ENCODE data around the gene BCLAF3. TPM values are rescaled to one million over a fixed set of nuclear protein-coding genes. Genes with fewer than 3 reads are reported as not detected.
A peak's percentile ranks its signal among the peaks of the same experiment; 100 is the strongest.

Gene BCLAF3
- total and polyA plus RNA-seq, 2 experiments from 2014 or later: 6.6 to 7.0 TPM

DNA sequence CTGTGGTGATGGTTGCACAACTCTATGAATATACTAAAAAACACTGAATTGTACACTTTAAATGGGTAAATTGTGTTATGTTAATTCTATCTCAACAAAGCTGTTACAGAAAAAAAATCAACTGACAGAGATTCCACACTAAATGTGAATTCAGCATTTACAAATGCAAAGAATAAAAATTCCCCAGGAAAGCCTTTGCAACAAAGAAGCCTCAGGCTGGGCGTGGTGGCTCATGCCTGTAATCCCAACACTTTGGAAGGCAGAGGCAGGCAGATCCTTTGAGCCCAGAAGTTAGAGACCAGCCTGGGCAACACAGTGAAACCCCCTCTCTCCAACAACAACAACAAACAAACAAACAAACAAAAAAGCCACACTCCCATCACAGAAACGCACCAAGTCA, 8.9 kb downstream of the BCLAF3 start:
- no peak overlapping the region for H3K4me3 ChIP-seq
- no peak overlapping the region for H2AFZ ChIP-seq
- no peak for DNase-seq (ENCODE audit: low spot score)
- H3K4me1 ChIP-seq (ENCODE audit: insufficient read depth): no peaks in the 10 kb centered on the region
- H3K4me2 ChIP-seq: no peak overlapping the region
- no peaks in the 10 kb centered on the region for H3K36me3 ChIP-seq (replicated peaks; ENCODE audit: insufficient read depth, low read depth)
- H3K27me3 ChIP-seq: no peaks in the 10 kb centered on the region
- no peak overlapping the region for H3K27ac ChIP-seq
- TF ChIP-seq, protein P1, sequence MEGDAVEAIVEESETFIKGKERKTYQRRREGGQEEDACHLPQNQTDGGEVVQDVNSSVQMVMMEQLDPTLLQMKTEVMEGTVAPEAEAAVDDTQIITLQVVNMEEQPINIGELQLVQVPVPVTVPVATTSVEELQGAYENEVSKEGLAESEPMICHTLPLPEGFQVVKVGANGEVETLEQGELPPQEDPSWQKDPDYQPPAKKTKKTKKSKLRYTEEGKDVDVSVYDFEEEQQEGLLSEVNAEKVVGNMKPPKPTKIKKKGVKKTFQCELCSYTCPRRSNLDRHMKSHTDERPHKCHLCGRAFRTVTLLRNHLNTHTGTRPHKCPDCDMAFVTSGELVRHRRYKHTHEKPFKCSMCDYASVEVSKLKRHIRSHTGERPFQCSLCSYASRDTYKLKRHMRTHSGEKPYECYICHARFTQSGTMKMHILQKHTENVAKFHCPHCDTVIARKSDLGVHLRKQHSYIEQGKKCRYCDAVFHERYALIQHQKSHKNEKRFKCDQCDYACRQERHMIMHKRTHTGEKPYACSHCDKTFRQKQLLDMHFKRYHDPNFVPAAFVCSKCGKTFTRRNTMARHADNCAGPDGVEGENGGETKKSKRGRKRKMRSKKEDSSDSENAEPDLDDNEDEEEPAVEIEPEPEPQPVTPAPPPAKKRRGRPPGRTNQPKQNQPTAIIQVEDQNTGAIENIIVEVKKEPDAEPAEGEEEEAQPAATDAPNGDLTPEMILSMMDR (IDR thresholded peaks at IDR 0.05; ENCODE audit: poor library complexity): no peak
- no peak for TF ChIP-seq EZH2 (IDR thresholded peaks at IDR 0.05; ENCODE audit: borderline replicate concordance)
- TF ChIP-seq EZH2phosphoT487 (IDR thresholded peaks at IDR 0.05; ENCODE audit: low read depth, severe bottlenecking, unreplicated experiment): no peak
- H3K79me2 ChIP-seq: peaks cover 29% of the 10 kb centered on the region
- H3K9me2 ChIP-seq (replicated peaks; ENCODE audit: insufficient read depth): no peaks in the 10 kb centered on the region
- no peaks in the 10 kb centered on the region for H3K9me3 ChIP-seq (ENCODE audit: low read depth)
- H4K20me1 ChIP-seq (ENCODE audit: insufficient read depth, poor library complexity, severe bottlenecking): no peaks in the 10 kb centered on the region
- WGBS (ENCODE audit: low lambda C conversion rate, missing lambda C conversion rate): 67% methylated on average over 2 of the region's 2 CpGs

- Histone ChIP-seq H3K4me2 (no peak overlapping the region), H3K79me2 (peaks cover 11% of the 10 kb centered on the region), H3K4me3 (no peak overlapping the region), H3K9me3 (ENCODE audit: low read depth) (no peaks in the 10 kb centered on the region), H3K27me3 (no peaks in the 10 kb centered on the region), H3K4me1 (ENCODE audit: insufficient read depth) (peaks cover 4% of the 10 kb centered on the region), H3K36me3 (replicated peaks; ENCODE audit: insufficient read depth, low read depth) (no peaks in the 10 kb centered on the region), H2AFZ (no peak overlapping the region), H3K9me2 (replicated peaks; ENCODE audit: insufficient read depth) (no peaks in the 10 kb centered on the region), H4K20me1 (ENCODE audit: insufficient read depth, poor library complexity, severe bottlenecking) (no peaks in the 10 kb centered on the region), H3K27ac (no peak overlapping the region)
- no peak for DNase-seq (ENCODE audit: low spot score)
- TF ChIP-seq EZH2phosphoT487 (IDR thresholded peaks at IDR 0.05; ENCODE audit: low read depth, severe bottlenecking, unreplicated experiment) (no peak), EZH2 (IDR thresholded peaks at IDR 0.05; ENCODE audit: borderline replicate concordance) (no peak)
- TF ChIP-seq, protein P1 (IDR thresholded peaks at IDR 0.05; ENCODE audit: poor library complexity): no peak
Observed at GRCh38 chrX:19975845-19976244, 15.0 kb downstream of the BCLAF3 start.

DNA sequence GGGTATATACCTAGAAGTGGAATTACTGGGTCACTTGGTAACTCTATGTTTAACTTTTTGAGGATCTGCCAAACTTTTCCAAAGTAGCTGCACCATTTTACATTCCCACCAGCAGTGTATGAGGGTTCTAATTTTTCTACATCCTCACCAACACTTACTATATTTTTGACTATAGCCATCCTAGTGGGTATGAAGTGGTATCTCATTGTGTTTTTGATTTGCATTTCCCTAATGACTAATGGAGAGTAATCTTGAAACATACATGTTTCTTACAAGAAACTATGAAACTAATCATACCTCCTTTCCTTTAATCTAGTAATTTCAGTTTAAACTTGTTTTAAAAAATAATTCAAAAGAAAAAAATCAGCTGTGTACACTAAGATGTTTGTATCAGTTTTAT, 17.9 kb downstream of the BCLAF3 start:
- no peak for DNase-seq (ENCODE audit: low spot score)
- no peaks in the 10 kb centered on the region for H3K36me3 ChIP-seq (replicated peaks; ENCODE audit: insufficient read depth, low read depth)
- H3K27ac ChIP-seq: no peak overlapping the region
- no peak overlapping the region for H3K4me2 ChIP-seq
- no peak overlapping the region for H3K4me3 ChIP-seq
- no peak overlapping the region for H2AFZ ChIP-seq
- H3K9me3 ChIP-seq (ENCODE audit: low read depth): no peaks in the 10 kb centered on the region
- TF ChIP-seq, protein P1 (IDR thresholded peaks at IDR 0.05; ENCODE audit: poor library complexity): no peak
- TF ChIP-seq EZH2phosphoT487 (IDR thresholded peaks at IDR 0.05; ENCODE audit: low read depth, severe bottlenecking, unreplicated experiment) (no peak), EZH2 (IDR thresholded peaks at IDR 0.05; ENCODE audit: borderline replicate concordance) (no peak)
- peaks cover 4% of the 10 kb centered on the region for H3K4me1 ChIP-seq (ENCODE audit: insufficient read depth)
- H3K27me3 ChIP-seq: no peaks in the 10 kb centered on the region
- H4K20me1 ChIP-seq (ENCODE audit: insufficient read depth, poor library complexity, severe bottlenecking): no peaks in the 10 kb centered on the region
- no peaks in the 10 kb centered on the region for H3K9me2 ChIP-seq (replicated peaks; ENCODE audit: insufficient read depth)
- H3K79me2 ChIP-seq: peaks cover 7% of the 10 kb centered on the region

- no peak for TF ChIP-seq EZH2 (IDR thresholded peaks at IDR 0.05; ENCODE audit: borderline replicate concordance)
- TF ChIP-seq EZH2phosphoT487 (IDR thresholded peaks at IDR 0.05; ENCODE audit: low read depth, severe bottlenecking, unreplicated experiment): no peak
- TF ChIP-seq, protein P1 (IDR thresholded peaks at IDR 0.05; ENCODE audit: poor library complexity): no peak
- Histone ChIP-seq H3K9me3 (ENCODE audit: low read depth) (no peaks in the 10 kb centered on the region), H3K4me3 (no peak overlapping the region), H3K4me2 (peak overlapping the region; percentile 27), H3K27ac (peak overlapping the region; percentile 72), H4K20me1 (ENCODE audit: insufficient read depth, poor library complexity, severe bottlenecking) (no peaks in the 10 kb centered on the region), H3K36me3 (replicated peaks; ENCODE audit: insufficient read depth, low read depth) (no peaks in the 10 kb centered on the region), H3K79me2 (peaks cover 3% of the 10 kb centered on the region), H3K4me1 (ENCODE audit: insufficient read depth) (no peaks in the 10 kb centered on the region), H2AFZ (no peak overlapping the region), H3K27me3 (no peaks in the 10 kb centered on the region), H3K9me2 (replicated peaks; ENCODE audit: insufficient read depth) (no peaks in the 10 kb centered on the region)
- peak; percentile 41 for DNase-seq (ENCODE audit: low spot score)
- 69% methylated on average over 6 of the region's 6 CpGs for WGBS (ENCODE audit: low lambda C conversion rate, missing lambda C conversion rate)
Observed at GRCh38 chrX:19968276-19968675, 22.6 kb downstream of the BCLAF3 start.

All from hepatocyte (in vitro differentiated cells).